ENCODE results near the gene ERGIC1. TPM values are rescaled to one million over a fixed set of nuclear protein-coding genes. Genes with fewer than 3 reads are reported as not detected.

ERGIC1 gene
- total RNA-seq, 1 donor from 2014 or later: 131 TPM

- Histone ChIP-seq H3K9ac (ENCODE audit: low read length) (no peak overlapping the region), H3K27ac (ENCODE audit: low read depth, low read length) (no peak overlapping the region), H2AFZ (ENCODE audit: low read depth, low read length) (no peak overlapping the region), H3K4me1 (ENCODE audit: insufficient read depth, low read length) (no peaks in the 10 kb centered on the region), H4K20me1 (ENCODE audit: insufficient read depth, low read length) (peaks cover 64% of the 10 kb centered on the region), H3K4me2 (ENCODE audit: low read length) (no peak overlapping the region), H3K36me3 (ENCODE audit: insufficient read depth, low read length) (peaks cover 12% of the 10 kb centered on the region), H3K4me3 (ENCODE audit: insufficient read depth, low read depth, low read length) (no peak overlapping the region), H3K9me3 (ENCODE audit: insufficient read depth, low read depth, low read length) (no peaks in the 10 kb centered on the region), H3K79me2 (ENCODE audit: insufficient read depth, low read length) (peaks cover 79% of the 10 kb centered on the region), H3K27me3 (ENCODE audit: insufficient read depth, low read length) (no peaks in the 10 kb centered on the region)
- H3K4me1 Mint-ChIP-seq (ENCODE audit: low read depth, unreplicated experiment): peaks cover 11% of the 10 kb centered on the region
- H3K36me3 Mint-ChIP-seq (ENCODE audit: low read depth, unreplicated experiment): peaks cover 5% of the 10 kb centered on the region
- TF ChIP-seq CTCF (IDR thresholded peaks at IDR 0.05; ENCODE audit: insufficient read depth, low read depth, low read length): no peak
- TF ChIP-seq EZH2 (IDR thresholded peaks at IDR 0.05; ENCODE audit: insufficient read depth, low read length): no peak
- no peaks in the 10 kb centered on the region for H3K9me3 Mint-ChIP-seq (ENCODE audit: unreplicated experiment)
- H3K4me3 Mint-ChIP-seq (ENCODE audit: unreplicated experiment): no peak overlapping the region
- no peak overlapping the region for H3K27ac Mint-ChIP-seq (ENCODE audit: unreplicated experiment)
- no peaks in the 10 kb centered on the region for H3K27me3 Mint-ChIP-seq (ENCODE audit: low read depth, unreplicated experiment)
- DNase-seq (ENCODE audit: low read depth): no peak
- no peak for FAIRE-seq
Measured at GRCh38 chr5:172999974-173000373, 165.9 kb downstream of the ERGIC1 start.

GRCh38 chr5:173001229-173001841 is 167.3 kb downstream of the ERGIC1 start:
- Histone ChIP-seq H4K20me1 (ENCODE audit: insufficient read depth, low read length) (peaks cover 66% of the 10 kb centered on the region), H3K4me2 (ENCODE audit: low read length) (no peak overlapping the region), H3K27ac (ENCODE audit: low read depth, low read length) (no peak overlapping the region), H3K4me1 (ENCODE audit: insufficient read depth, low read length) (no peaks in the 10 kb centered on the region), H3K9ac (ENCODE audit: low read length) (no peak overlapping the region), H3K27me3 (ENCODE audit: insufficient read depth, low read length) (no peaks in the 10 kb centered on the region), H3K4me3 (ENCODE audit: insufficient read depth, low read depth, low read length) (no peak overlapping the region), H2AFZ (ENCODE audit: low read depth, low read length) (no peak overlapping the region), H3K79me2 (ENCODE audit: insufficient read depth, low read length) (peaks cover 85% of the 10 kb centered on the region), H3K9me3 (ENCODE audit: insufficient read depth, low read depth, low read length) (no peaks in the 10 kb centered on the region), H3K36me3 (ENCODE audit: insufficient read depth, low read length) (peaks cover 3% of the 10 kb centered on the region)
- no peaks in the 10 kb centered on the region for H3K9me3 Mint-ChIP-seq (ENCODE audit: unreplicated experiment)
- no peak overlapping the region for H3K27ac Mint-ChIP-seq (ENCODE audit: unreplicated experiment)
- FAIRE-seq (no peak), DNase-seq (ENCODE audit: low read depth) (no peak)
- peaks cover 11% of the 10 kb centered on the region for H3K4me1 Mint-ChIP-seq (ENCODE audit: low read depth, unreplicated experiment)
- TF ChIP-seq EZH2 (IDR thresholded peaks at IDR 0.05; ENCODE audit: insufficient read depth, low read length): no peak
- no peak for TF ChIP-seq CTCF (IDR thresholded peaks at IDR 0.05; ENCODE audit: insufficient read depth, low read depth, low read length)
- no peaks in the 10 kb centered on the region for H3K36me3 Mint-ChIP-seq (ENCODE audit: low read depth, unreplicated experiment)
- H3K4me3 Mint-ChIP-seq (ENCODE audit: unreplicated experiment): no peak overlapping the region
- no peaks in the 10 kb centered on the region for H3K27me3 Mint-ChIP-seq (ENCODE audit: low read depth, unreplicated experiment)

Other genes with a start within 250 kb of the ERGIC1 start
- 7.5 and 9.8 TPM in 2 replicates for gene NEURL1B, start 193.0 kb upstream of the ERGIC1 start, total RNA-seq
- gene DUSP1, start 63.1 kb upstream of the ERGIC1 start, total RNA-seq: 80.5 and 90.1 TPM in 2 replicates
- gene RPL26L1, start 125.2 kb downstream of the ERGIC1 start, total RNA-seq: 50.6 and 54.3 TPM in 2 replicates
- 309 and 327 TPM in 2 replicates for gene ATP6V0E1, start 149.5 kb downstream of the ERGIC1 start, total RNA-seq
- 10.0 and 10.1 TPM in 2 replicates for gene CREBRF, start 222.1 kb downstream of the ERGIC1 start, total RNA-seq

Data from astrocyte (in vitro differentiated cells and primary cell).